ENCODE data around the gene PAIP2. TPM values are rescaled to one million over a fixed set of nuclear protein-coding genes. Genes with fewer than 3 reads are reported as not detected.
A peak's percentile ranks its signal among the peaks of the same experiment; 100 is the strongest.

The PAIP2 gene
- total RNA-seq, 6 experiments from 2014 or later = 34.5 to 55.8 (median 41.4) TPM

DNA sequence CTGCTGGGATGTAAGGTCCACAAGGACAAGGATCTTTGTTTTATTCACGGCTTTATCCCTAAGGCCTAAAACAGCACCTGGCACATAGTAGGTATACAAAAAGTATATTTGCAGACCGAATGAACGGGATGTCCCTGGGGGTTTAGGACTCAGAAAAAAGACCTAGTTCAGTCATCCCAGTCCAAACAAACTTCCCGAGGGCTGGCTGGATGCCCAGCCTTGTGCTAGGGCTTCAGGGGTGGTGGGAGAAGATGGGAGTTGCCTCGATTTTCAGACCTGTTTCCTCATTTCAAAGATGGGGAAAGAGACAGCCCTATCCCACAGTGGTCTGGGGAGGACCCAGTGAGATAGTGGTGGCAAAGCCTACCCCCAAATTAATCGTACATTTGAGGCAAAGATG is 56.3 kb downstream of the PAIP2 start:
- intact Hi-C loops (cut with DNase I) = no loop called here
- no peak overlapping the region for H3K27ac ChIP-seq
- H3K27me3 ChIP-seq = peaks cover 0 to 19% of the 10 kb centered on the region in 2 donors
- no peaks in the 10 kb centered on the region for H3K9me3 ChIP-seq
- H3K4me1 ChIP-seq = peaks cover 0 to 18% (median 4%) of the 10 kb centered on the region in 4 donors
- no peaks in the 10 kb centered on the region for H3K36me3 ChIP-seq
- ATAC-seq = no peak
- 44% methylated on average over 6 of the region's 6 CpGs for WGBS (ENCODE audit: insufficient coverage, low coverage, low lambda C conversion rate, missing lambda C conversion rate)
- no peak for TF ChIP-seq CTCF (IDR thresholded peaks at IDR 0.05)
- TF ChIP-seq POLR2A (IDR thresholded peaks at IDR 0.05) = no peak
- H3K4me3 ChIP-seq = no peak overlapping the region
- DNase-seq = no peak

- H3K36me3 ChIP-seq = no peaks in the 10 kb centered on the region
- DNase-seq (no peak), ATAC-seq (no peak)
- TF ChIP-seq POLR2A (IDR thresholded peaks at IDR 0.05) = no peak
- TF ChIP-seq CTCF (IDR thresholded peaks at IDR 0.05) = no peak
- no peaks in the 10 kb centered on the region for H3K9me3 ChIP-seq
- WGBS (ENCODE audit: insufficient coverage, low coverage, low lambda C conversion rate, missing lambda C conversion rate) = 61% methylated on average over 4 of the region's 6 CpGs
- intact Hi-C loops (cut with DNase I) = no loop called here
- no peak overlapping the region for H3K27ac ChIP-seq
- no peak overlapping the region for H3K4me3 ChIP-seq
- peaks cover 0 to 7% (median 0%) of the 10 kb centered on the region in 4 donors for H3K4me1 ChIP-seq
- peaks cover 0 to 7% of the 10 kb centered on the region in 2 donors for H3K27me3 ChIP-seq
Observed at GRCh38 chr5:139399501-139400121, 58.0 kb downstream of the PAIP2 start.

- no peak overlapping the region for H3K27ac ChIP-seq
- H3K9me3 ChIP-seq = no peaks in the 10 kb centered on the region
- TF ChIP-seq POLR2A (IDR thresholded peaks at IDR 0.05) = no peak
- no peak for TF ChIP-seq CTCF (IDR thresholded peaks at IDR 0.05)
- intact Hi-C loops (cut with DNase I) = no loop called here
- ATAC-seq = no peak
- DNase-seq = no peak
- 97% methylated on average over 4 of the region's 10 CpGs for WGBS (ENCODE audit: insufficient coverage, low coverage, low lambda C conversion rate, missing lambda C conversion rate)
- H3K36me3 ChIP-seq = no peaks in the 10 kb centered on the region
- no peaks in the 10 kb centered on the region for H3K27me3 ChIP-seq
- peaks cover 0 to 4% (median 0%) of the 10 kb centered on the region in 4 donors for H3K4me1 ChIP-seq
- H3K4me3 ChIP-seq = no peak overlapping the region
Observed at GRCh38 chr5:139401546-139401945, 59.9 kb downstream of the PAIP2 start.

DNA sequence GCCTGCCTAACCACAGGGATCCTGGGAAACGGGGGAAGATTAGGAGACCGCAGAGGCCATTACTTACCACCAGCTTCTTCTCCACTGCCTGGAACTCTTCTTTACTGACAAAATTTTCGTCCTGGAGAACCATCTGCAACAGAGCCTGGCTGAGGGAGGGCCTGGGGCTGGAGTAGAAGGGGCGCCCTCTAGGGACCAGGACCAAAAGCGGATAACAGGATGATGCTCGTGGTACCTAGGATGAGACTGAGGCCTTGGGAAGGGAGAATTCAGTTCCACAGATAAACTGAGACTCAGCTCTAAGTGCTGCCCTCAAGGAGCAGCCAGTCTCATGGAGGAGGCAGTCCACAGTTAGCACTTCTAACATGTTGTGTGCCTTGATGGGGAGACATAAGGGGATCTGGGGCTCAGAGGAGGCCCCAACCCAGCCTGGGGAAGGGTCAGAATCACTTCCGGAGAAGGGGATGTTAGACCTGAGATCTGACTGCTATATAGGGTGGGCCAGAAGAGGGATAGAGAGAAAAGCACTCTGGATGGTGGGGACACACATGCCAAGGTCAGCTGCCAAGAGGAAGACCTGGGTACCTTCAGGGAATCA is 61.0 kb downstream of the PAIP2 start:
- Histone ChIP-seq H3K27me3 (no peaks in the 10 kb centered on the region), H3K36me3 (no peaks in the 10 kb centered on the region), H3K4me1 (peaks cover 0 to 4% (median 0%) of the 10 kb centered on the region in 4 donors), H3K9me3 (no peaks in the 10 kb centered on the region), H3K4me3 (no peak overlapping the region), H3K27ac (no peak overlapping the region)
- peak in 1 of 3 donors; percentile 48 for DNase-seq
- intact Hi-C loops (cut with DNase I) = no loop called here
- peak; percentile 29 to 55 (median 40) for TF ChIP-seq CTCF (IDR thresholded peaks at IDR 0.05)
- TF ChIP-seq POLR2A (IDR thresholded peaks at IDR 0.05) = no peak
- WGBS (ENCODE audit: insufficient coverage, low coverage, low lambda C conversion rate, missing lambda C conversion rate) = 69% methylated on average over 5 of the region's 7 CpGs
- peak in 3 of 4 donors; percentile 7 to 38 (median 12) for ATAC-seq
